HEK293 (cell line): ENCODE results near the gene CXXC5.

Experiments
- CTCF ChIA-PET: fragments of 350-600 bp; formaldehyde crosslinking; extraction: SDS; loops from one replicate; lab custom pipeline; 2021; ENCODE audit warnings: antibody characterized with exemption; lab: Yijun Ruan, JAX
- POLR2A ChIA-PET: fragments of 300-600 bp; formaldehyde crosslinking; extraction: SDS; loops from one replicate; lab custom pipeline; 2020; ENCODE audit warnings: antibody characterized with exemption, inconsistent platforms; lab: Yijun Ruan, JAX
- H3K27ac ChIP-seq: fragments of 200-500 bp; sonication (Bioruptor generic); 2 replicates; pipeline ENCODE4 v1.5.1; 2014; ENCODE audit warnings: low read depth, low read length, control low read depth, inconsistent platforms; ENCODE audit errors: extremely low read depth
- H3K36me3 ChIP-seq, 2 experiments: fragments of 200-500 bp in 1 of 2; sonication (Bioruptor generic) in 1 of 2; 1 replicate in 1 of 2; 2 replicates in 1 of 2; pipeline ENCODE4 v1.5.1; 2014 to 2017; ENCODE audit warnings: inconsistent platforms in 2 of 2, low read length in 2 of 2; ENCODE audit not compliant: control insufficient read depth in 2 of 2, insufficient read depth in 1 of 2
- H3K4me1 ChIP-seq: fragments of 200-500 bp; sonication (Bioruptor generic); 2 replicates; pipeline ENCODE4 v1.5.1; 2014; ENCODE audit warnings: mild to moderate bottlenecking, low read length, inconsistent platforms; ENCODE audit not compliant: control insufficient read depth, insufficient read depth
- H3K4me3 ChIP-seq: 2 replicates; pipeline ENCODE4 v1.5.1; 2011; ENCODE audit warnings: low read depth, mild to moderate bottlenecking, control low read depth, low read length, moderate library complexity
- H3K9me3 ChIP-seq: fragments of 200-500 bp; sonication (Bioruptor generic); 2 replicates; pipeline ENCODE4 v1.5.1; 2014; ENCODE audit warnings: low read depth, low read length, inconsistent platforms; ENCODE audit not compliant: control insufficient read depth, insufficient read depth
- AEBP2 ChIP-seq: fragments of 450-650 bp; formaldehyde crosslinking; IDR thresholded peaks from 2 replicates; pipeline ENCODE4 v1.5.1; 2016; ENCODE audit warnings: missing biosample characterization, missing genetic modification characterization, borderline replicate concordance
- ATF2 ChIP-seq: fragments of 450-650 bp; formaldehyde crosslinking; IDR thresholded peaks from 2 replicates; pipeline ENCODE4 v1.5.1; 2016; ENCODE audit warnings: missing biosample characterization, missing genetic modification characterization, low read depth
- KLF1 ChIP-seq: fragments of 450-650 bp; formaldehyde crosslinking; IDR thresholded peaks from 2 replicates; pipeline ENCODE4 v1.5.1; 2016; ENCODE audit warnings: missing biosample characterization, missing genetic modification characterization
- KLF17 ChIP-seq: fragments of 450-650 bp; formaldehyde crosslinking; IDR thresholded peaks from 2 replicates; pipeline ENCODE4 v1.5.1; 2016; ENCODE audit warnings: missing biosample characterization, missing genetic modification characterization
- REST ChIP-seq: fragments of 450-650 bp; formaldehyde crosslinking; IDR thresholded peaks from 2 replicates; pipeline ENCODE4 v1.5.1; 2016; ENCODE audit warnings: missing biosample characterization, missing genetic modification characterization
- SP2 ChIP-seq: fragments of 450-650 bp; formaldehyde crosslinking; IDR thresholded peaks from 2 replicates; pipeline ENCODE4 v1.5.1; 2016; ENCODE audit warnings: missing biosample characterization, missing genetic modification characterization
- ZNF2 ChIP-seq: fragments of 450-650 bp; formaldehyde crosslinking; IDR thresholded peaks from 2 replicates; pipeline ENCODE4 v1.5.1; 2016; ENCODE audit warnings: missing biosample characterization, missing genetic modification characterization
- ZNF394 ChIP-seq: fragments of 450-650 bp; formaldehyde crosslinking; IDR thresholded peaks from 2 replicates; pipeline ENCODE4 v1.5.1; 2016; ENCODE audit warnings: missing biosample characterization, missing genetic modification characterization, mild to moderate bottlenecking, moderate library complexity, borderline replicate concordance
- ZNF398 ChIP-seq: fragments of 450-650 bp; formaldehyde crosslinking; IDR thresholded peaks from 2 replicates; pipeline ENCODE4 v1.5.1; 2017; ENCODE audit warnings: missing biosample characterization, missing genetic modification characterization
- ZNF404 ChIP-seq: fragments of 450-650 bp; formaldehyde crosslinking; IDR thresholded peaks from 2 replicates; pipeline ENCODE4 v1.5.1; 2017; ENCODE audit warnings: missing biosample characterization, missing genetic modification characterization
- ZNF449 ChIP-seq: fragments of 450-650 bp; formaldehyde crosslinking; IDR thresholded peaks from 2 replicates; pipeline ENCODE4 v1.5.1; 2017; ENCODE audit warnings: missing biosample characterization, mild to moderate bottlenecking, missing genetic modification characterization, moderate library complexity
- ZNF654 ChIP-seq: fragments of 450-650 bp; formaldehyde crosslinking; IDR thresholded peaks from 2 replicates; pipeline ENCODE4 v1.5.1; 2016; ENCODE audit warnings: low read depth, missing biosample characterization, missing genetic modification characterization
- ZNF792 ChIP-seq: fragments of 450-650 bp; formaldehyde crosslinking; IDR thresholded peaks from 2 replicates; pipeline ENCODE4 v1.5.1; 2016; ENCODE audit warnings: missing biosample characterization, missing genetic modification characterization
- ZSCAN18 ChIP-seq: fragments of 450-650 bp; formaldehyde crosslinking; IDR thresholded peaks from 2 replicates; pipeline ENCODE4 v1.5.1; 2016; ENCODE audit warnings: missing biosample characterization, missing genetic modification characterization

The CXXC5 gene

GRCh38 chr5:139645430-139645871 is 2.7 kb upstream of the CXXC5 start (continued):
- TF ChIP-seq ZSCAN18 (tag by site-specific recombination) (no peak), ZNF654 (tag by site-specific recombination) (no peak), ZNF394 (tag by site-specific recombination) (no peak), KLF17 (tag by site-specific recombination) (no peak), ZNF404 (no peak), ZNF398 (tag by site-specific recombination) (no peak)

- Histone ChIP-seq H3K9me3 (no peaks in the 10 kb centered on the region), H3K4me3 (no peak overlapping the region), H3K36me3 (no peaks in the 10 kb centered on the region), H3K27ac (no peak overlapping the region), H3K4me1 (peaks cover 17% of the 10 kb centered on the region)
- ChIA-PET POLR2A (interaction anchor here (0.6 kb wide), 1 partner anchor 63 kb away, joined by 3 read pairs; no protein-coding TSS in a partner anchor), CTCF (interaction anchor here (1.8 kb wide), 1 partner anchor 9 kb away, joined by 7 read pairs; no protein-coding TSS in a partner anchor)
- TF ChIP-seq ATF2 (tag by site-specific recombination) (no peak), KLF1 (no peak), ZNF792 (tag by site-specific recombination) (no peak), REST (tag by site-specific recombination) (no peak), AEBP2 (no peak), SP2 (no peak), ZNF449 (tag by site-specific recombination) (no peak), ZNF2 (tag by site-specific recombination) (no peak)
These were observed 2.0 kb upstream of the CXXC5 start for GRCh38 chr5:139646111-139646510.
